ENCODE data around the gene GDF15.

DNA sequence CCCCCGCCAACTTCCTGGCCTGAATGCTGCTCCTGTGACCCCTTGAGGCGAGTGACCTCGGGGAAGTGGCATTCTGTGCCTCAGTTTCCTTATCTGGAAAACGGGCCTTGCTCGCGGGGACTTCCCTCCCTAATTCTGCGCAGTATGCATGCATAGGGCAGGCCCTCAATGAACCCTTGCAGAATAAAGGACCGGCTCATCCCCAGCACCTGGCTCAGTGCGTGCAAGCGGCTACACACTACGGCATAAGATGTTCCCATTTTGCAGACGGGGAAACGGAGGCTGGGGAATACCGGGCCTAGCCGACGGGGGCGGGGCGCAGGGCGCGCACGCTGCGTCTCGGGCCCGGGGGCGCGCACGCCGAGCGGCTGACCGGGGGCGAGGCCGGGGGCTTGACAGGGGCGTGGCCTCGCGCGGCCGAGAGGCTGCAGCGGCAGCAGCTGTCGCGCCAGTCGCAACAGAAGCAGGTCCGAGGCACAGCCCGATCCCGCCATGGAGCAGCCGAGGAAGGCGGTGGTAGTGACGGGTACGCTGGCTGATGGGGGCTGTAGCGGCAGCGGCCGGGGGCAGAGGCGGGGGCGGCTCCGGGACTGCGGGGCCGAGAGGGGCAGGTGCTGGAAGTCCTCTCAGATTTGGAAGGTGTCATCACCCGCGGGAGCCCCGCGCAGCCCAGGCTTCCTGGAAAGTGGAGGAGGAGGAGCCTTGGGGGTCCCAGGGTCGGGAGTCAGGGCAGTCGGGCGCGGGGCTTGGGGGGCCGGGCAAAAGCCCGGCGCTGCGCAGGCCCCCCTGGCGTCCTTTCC lies 45.6 kb upstream of the GDF15 start, which contains the start of gene PGPEP1:
- no peak for TF ChIP-seq POLR2A (IDR thresholded peaks at IDR 0.05)
- TF ChIP-seq CTCF (IDR thresholded peaks at IDR 0.05) = no peak

Measured in testis (tissue), 2 donors.